Fibroblast of lung (primary cell): ENCODE data around the gene MRC2. TPM values are rescaled to one million over a fixed set of nuclear protein-coding genes. Genes with fewer than 3 reads are reported as not detected.
"Not testable (repeated sequence)": the region's sequence is repeated elsewhere in the genome, so short reads cannot be mapped to it uniquely, and the experiment has no call there.

ENCODE experiments used
- DNase-seq, 2 donors: peaks; one replicate each; pipeline versions ENCODE4 v3.0.0 to v3.0.0-alpha.2; 2010; ENCODE audit warnings: low read depth in 2 of 2
- H2AFZ ChIP-seq: 2 replicates; pipeline ENCODE4 v1.5.1; 2012; ENCODE audit warnings: low read length, control low read depth, inconsistent platforms
- H3K27ac ChIP-seq: 2 replicates; pipeline ENCODE4 v1.5.1; 2011; ENCODE audit warnings: low read length, control low read depth; ENCODE audit not compliant: insufficient read depth
- H3K27me3 ChIP-seq: 2 replicates; pipeline ENCODE4 v1.5.1; 2011; ENCODE audit warnings: mild to moderate bottlenecking, low read length; ENCODE audit not compliant: control insufficient read depth, insufficient read depth
- H3K36me3 ChIP-seq: 2 replicates; pipeline ENCODE4 v1.5.1; 2011; ENCODE audit warnings: low read length; ENCODE audit not compliant: control insufficient read depth, insufficient read depth
- H3K4me1 ChIP-seq: 2 replicates; pipeline ENCODE4 v1.5.1; 2011; ENCODE audit warnings: low read length; ENCODE audit not compliant: control insufficient read depth, insufficient read depth; ENCODE audit errors: extremely low read depth
- H3K4me2 ChIP-seq: 2 replicates; pipeline ENCODE4 v1.5.1; 2011; ENCODE audit warnings: low read length, control low read depth; ENCODE audit not compliant: insufficient read depth; ENCODE audit errors: extremely low read depth
- H3K4me3 ChIP-seq, 4 experiments: fragments of 200-600 bp in 1 of 4; sonication (generic) in 1 of 4; replicated peaks in 1 of 4; 2 replicates each; pipeline ENCODE4 v1.5.1; 2011 to 2016; ENCODE audit warnings: low read length in 4 of 4, low read depth in 3 of 4, mild to moderate bottlenecking in 3 of 4, control low read depth in 2 of 4, inconsistent platforms in 1 of 4, mixed read lengths in 1 of 4; ENCODE audit not compliant: insufficient read depth in 1 of 4; ENCODE audit errors: control extremely low read depth in 1 of 4
- H3K79me2 ChIP-seq: 2 replicates; pipeline ENCODE4 v1.5.1; 2012; ENCODE audit warnings: mild to moderate bottlenecking, low read length, inconsistent platforms; ENCODE audit not compliant: control insufficient read depth, insufficient read depth
- H3K9ac ChIP-seq: 2 replicates; pipeline ENCODE4 v1.5.1; 2011; ENCODE audit warnings: mild to moderate bottlenecking, low read length, control low read depth; ENCODE audit not compliant: insufficient read depth
- H3K9me3 ChIP-seq: 2 replicates; pipeline ENCODE4 v1.5.1; 2012; ENCODE audit warnings: low read depth, low read length; ENCODE audit not compliant: control insufficient read depth, insufficient read depth
- H4K20me1 ChIP-seq: 2 replicates; pipeline ENCODE4 v1.5.1; 2011; ENCODE audit warnings: low read length; ENCODE audit not compliant: control insufficient read depth, insufficient read depth; ENCODE audit errors: extremely low read depth
- CTCF ChIP-seq, 2 donors: IDR thresholded peaks in 1 of 2; conservative IDR thresholded peaks in 1 of 2; 1 replicate in 1 of 2; 2 replicates in 1 of 2; pipeline ENCODE4 v1.5.1; 2011 to 2012; ENCODE audit warnings: low read length in 2 of 2, control low read depth in 1 of 2, inconsistent platforms in 1 of 2, low read depth in 1 of 2, mild to moderate bottlenecking in 1 of 2
- EZH2 ChIP-seq: IDR thresholded peaks from 2 replicates; pipeline ENCODE4 v1.5.1; 2012; ENCODE audit warnings: low read length, control low read depth, mild to moderate bottlenecking; ENCODE audit errors: missing control alignments
- polyA plus RNA-seq, 2 donors: library from polyadenylated mRNA; depleted of rRNA in 1 of 2; stranded (reverse) in 1 of 2; unstranded in 1 of 2; fragments of >200 nt; gene quantifications; 2 replicates each; pipeline ENCODE4 v1.2.1, GENCODE V29; 2011 to 2012; ENCODE audit warnings: missing spikeins in 1 of 2
- total RNA-seq: library from RNA; depleted of rRNA; stranded (reverse); fragments of >200 nt; gene quantifications from 2 replicates; pipeline ENCODE4 v1.2.1, GENCODE V29; 2014

The MRC2 gene
- total and polyA plus RNA-seq, 2 donors (not counting 1 experiment from before 2014, with no cell fraction given): 98.7 to 164 TPM

GRCh38 chr17:62605588-62605987, 21.9 kb upstream of the MRC2 start:
- TF ChIP-seq CTCF (conservative IDR thresholded peaks at IDR 0.05 in 1 of 2, IDR thresholded peaks at IDR 0.05 in 1 of 2; ENCODE audit: low read depth in 1 of 2, low read length in 2 of 2) (no peak), EZH2 (no peak)
- Histone ChIP-seq H3K36me3 (peaks cover 8% of the 10 kb centered on the region), H3K4me3 (no peak overlapping the region), H4K20me1 (no peaks in the 10 kb centered on the region), H3K79me2 (no peaks in the 10 kb centered on the region), H3K9ac (no peak overlapping the region), H3K27ac (no peak overlapping the region), H2AFZ (no peak overlapping the region), H3K4me1 (no peaks in the 10 kb centered on the region), H3K27me3 (no peaks in the 10 kb centered on the region), H3K4me2 (no peak overlapping the region), H3K9me3 (no peaks in the 10 kb centered on the region)
- no peak for DNase-seq

DNA sequence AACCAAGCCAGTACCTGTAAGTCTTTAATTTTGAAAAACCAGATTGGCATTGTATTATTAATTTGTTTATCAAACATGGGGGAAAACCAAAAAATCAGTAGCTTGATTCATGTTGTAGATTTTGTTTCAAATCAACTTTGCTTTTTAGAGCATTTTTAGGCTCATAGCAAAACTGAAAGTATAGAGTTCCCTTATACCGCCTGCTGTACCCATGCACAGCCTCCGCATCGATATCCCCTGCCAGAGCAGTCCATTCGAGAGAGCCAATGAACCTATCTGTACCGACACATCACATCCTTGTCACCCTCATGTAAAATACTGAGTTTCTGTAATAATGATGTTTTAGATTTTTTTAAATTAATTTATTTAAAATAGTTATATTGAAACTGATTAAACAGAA, 16.2 kb upstream of the MRC2 start:
- Histone ChIP-seq H3K4me2 (no peak overlapping the region), H3K9ac (no peak overlapping the region), H3K4me1 (peaks cover 6% of the 10 kb centered on the region), H3K36me3 (peaks cover 15% of the 10 kb centered on the region), H2AFZ (no peak overlapping the region), H3K4me3 (no peak overlapping the region), H3K79me2 (no peaks in the 10 kb centered on the region), H3K27me3 (no peaks in the 10 kb centered on the region), H4K20me1 (no peaks in the 10 kb centered on the region), H3K27ac (no peak overlapping the region), H3K9me3 (no peaks in the 10 kb centered on the region)
- no peak for DNase-seq
- TF ChIP-seq CTCF (conservative IDR thresholded peaks at IDR 0.05 in 1 of 2, IDR thresholded peaks at IDR 0.05 in 1 of 2; ENCODE audit: low read depth in 1 of 2, low read length in 2 of 2) (no peak), EZH2 (no peak)

GRCh38 chr17:62611728-62612127, 15.7 kb upstream of the MRC2 start:
- Histone ChIP-seq H3K27me3 (no peaks in the 10 kb centered on the region), H3K4me1 (peaks cover 6% of the 10 kb centered on the region), H3K4me2 (no peak overlapping the region), H3K27ac (no peak overlapping the region), H3K4me3 (no peak overlapping the region), H4K20me1 (no peaks in the 10 kb centered on the region), H3K9me3 (no peaks in the 10 kb centered on the region), H2AFZ (no peak overlapping the region), H3K9ac (no peak overlapping the region), H3K79me2 (no peaks in the 10 kb centered on the region), H3K36me3 (peaks cover 15% of the 10 kb centered on the region)
- DNase-seq: no peak
- TF ChIP-seq EZH2 (no peak), CTCF (conservative IDR thresholded peaks at IDR 0.05 in 1 of 2, IDR thresholded peaks at IDR 0.05 in 1 of 2; ENCODE audit: low read depth in 1 of 2, low read length in 2 of 2) (no peak)

DNA sequence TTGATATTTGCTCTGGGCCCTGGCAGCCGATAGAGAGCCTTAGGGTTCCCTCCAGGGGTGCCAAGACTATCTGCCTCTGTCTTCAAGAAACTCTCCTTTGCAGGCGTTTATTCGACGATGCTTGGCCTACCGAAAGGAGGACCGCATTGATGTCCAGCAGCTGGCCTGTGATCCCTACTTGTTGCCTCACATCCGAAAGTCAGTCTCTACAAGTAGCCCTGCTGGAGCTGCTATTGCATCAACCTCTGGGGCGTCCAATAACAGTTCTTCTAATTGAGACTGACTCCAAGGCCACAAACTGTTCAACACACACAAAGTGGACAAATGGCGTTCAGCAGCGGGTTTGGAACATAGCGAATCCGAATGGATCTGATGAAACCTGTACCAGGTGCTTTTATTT, 15.2 kb upstream of the MRC2 start:
- DNase-seq, H3K9ac ChIP-seq, H3K79me2 ChIP-seq, H3K4me1 ChIP-seq, H3K9me3 ChIP-seq, H3K4me2 ChIP-seq, H3K27ac ChIP-seq, H3K4me3 ChIP-seq, H4K20me1 ChIP-seq, H3K27me3 ChIP-seq, H2AFZ ChIP-seq: not testable (repeated sequence)
- peaks cover 15% of the 10 kb centered on the region for H3K36me3 ChIP-seq

GRCh38 chr17:62613095-62613494, 14.4 kb upstream of the MRC2 start:
- H3K4me2 ChIP-seq, H3K9me3 ChIP-seq, H3K79me2 ChIP-seq, H4K20me1 ChIP-seq, H2AFZ ChIP-seq, H3K9ac ChIP-seq, H3K27me3 ChIP-seq, H3K27ac ChIP-seq, H3K4me3 ChIP-seq: not testable (repeated sequence)
- H3K36me3 ChIP-seq: peaks cover 12% of the 10 kb centered on the region
- DNase-seq: peak in 1 of 2 donors; percentile 38
- peaks cover 13% of the 10 kb centered on the region for H3K4me1 ChIP-seq
